Sigmoid colon (tissue), 7 donors: Measurements from ENCODE around the gene DGKI. TPM values are rescaled to one million over a fixed set of nuclear protein-coding genes. Genes with fewer than 3 reads are reported as not detected.

Source experiments
- DNase-seq: peaks from one replicate; pipeline ENCODE4 v3.0.0-alpha.2; 2019
- H3K27ac ChIP-seq, 4 donors: fragments of 200-600 bp; sonication (generic); one replicate each; pipeline ENCODE4 v1.5.1; 2016 to 2019; ENCODE audit warnings: mild to moderate bottlenecking in 1 of 4
- H3K27me3 ChIP-seq, 3 donors: fragments of 200-600 bp; sonication (generic); one replicate each; pipeline ENCODE4 v1.5.1; 2019; ENCODE audit warnings: mild to moderate bottlenecking in 1 of 3
- H3K36me3 ChIP-seq, 4 donors: fragments of 200-600 bp; sonication (generic); one replicate each; pipeline ENCODE4 v1.5.1; 2016 to 2019
- H3K4me1 ChIP-seq, 4 donors: fragments of 200-600 bp; sonication (generic); one replicate each; pipeline ENCODE4 v1.5.1; 2017 to 2019
- H3K4me3 ChIP-seq, 4 donors: fragments of 200-600 bp; sonication (generic); one replicate each; pipeline ENCODE4 v1.5.1; 2017 to 2019; ENCODE audit warnings: mild to moderate bottlenecking in 2 of 4, moderate library complexity in 1 of 4
- H3K9me3 ChIP-seq, 4 donors: fragments of 200-600 bp in 3 of 4; sonication (generic) in 3 of 4; one replicate each; pipeline versions ENCODE4 v1.5.1 to v1.6.1; 2013 to 2019
- EP300 ChIP-seq, 4 donors: sonication (generic); formaldehyde crosslinking; IDR thresholded peaks; one replicate each; pipeline ENCODE4 v1.6.1; 2017; ENCODE audit warnings: antibody characterized with exemption in 4 of 4
- POLR2A ChIP-seq, 2 donors: fragments of 450-650 bp; IDR thresholded peaks; one replicate each; pipeline ENCODE4 v1.6.1; 2016; ENCODE audit warnings: antibody characterized with exemption in 2 of 2, mild to moderate bottlenecking in 2 of 2, moderate library complexity in 2 of 2
- POLR2AphosphoS5 ChIP-seq, 4 donors: sonication (generic); formaldehyde crosslinking; IDR thresholded peaks; one replicate each; pipeline ENCODE4 v1.6.1; 2017; ENCODE audit warnings: antibody characterized with exemption in 4 of 4
- WGBS, 2 donors: extraction: QIAGEN DNeasy Blood & Tissue Kit; methylation state at CpG; one replicate each; pipeline ENCODE4 v1.1.7; 2013; 5-methylcytosine and 5-hydroxymethylcytosine counted together
- intact Hi-C: fragments of 100-400 bp; cut with DNase I; formaldehyde crosslinking; loops from one replicate; pipeline ENCODE4 v1.15.1; 2023
- polyA plus RNA-seq, 3 donors: library from polyadenylated mRNA; stranded (reverse); fragments of 200-250 nt; gene quantifications; one replicate each; pipeline ENCODE4 v1.2.3, GENCODE V29; 2013
- total RNA-seq, 4 donors: library from RNA; depleted of rRNA; stranded (reverse); fragments of >200 nt; gene quantifications; one replicate each; pipeline ENCODE4 v1.1.0, GENCODE V29; 2016
- TF ChIP-seq, protein P1 (sequence below), 4 experiments: fragments of 450-650 bp in 3 of 4; fragments of 200-600 bp in 1 of 4; IDR thresholded peaks; one replicate each; pipeline ENCODE4 v1.5.1; 2016 to 2019; ENCODE audit warnings: antibody characterized with exemption in 4 of 4, mild to moderate bottlenecking in 3 of 4, moderate library complexity in 2 of 4
- donor health status: healthy with polysubstance abuse.
- donor health status: Bipolar disorder and iron deficiency.
- donor health status: healthy.

Gene DGKI
- total and polyA plus RNA-seq, 7 donors, result 0.17 to 7.6 (median 1.0) TPM; not detected in 1

DNA sequence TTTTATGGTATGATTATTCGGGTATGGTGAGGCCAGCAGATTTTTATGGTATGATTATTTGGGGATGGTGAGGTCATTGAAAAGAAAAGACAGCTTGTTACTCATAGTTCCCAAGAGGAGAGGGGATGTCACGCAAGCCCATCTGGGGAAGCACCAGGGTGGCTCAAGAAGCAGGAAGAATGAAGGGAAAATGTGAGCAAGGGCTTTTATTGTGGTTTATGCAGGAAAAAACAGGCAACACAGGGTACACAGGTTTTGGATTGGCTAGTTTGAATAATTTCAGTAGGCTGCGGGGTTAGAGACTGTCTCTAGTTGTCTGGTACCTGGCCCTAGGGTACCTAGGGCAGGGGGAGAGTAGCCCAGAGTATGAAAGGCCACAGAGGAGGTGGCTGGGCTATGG lies 26.8 kb upstream of the DGKI start:
- no peak for TF ChIP-seq POLR2AphosphoS5 (IDR thresholded peaks at IDR 0.05)
- intact Hi-C loops, result no loop called here
- Histone ChIP-seq H3K4me3 (no peak overlapping the region), H3K27me3 (no peaks in the 10 kb centered on the region), H3K27ac (peak overlapping the region in 2 of 4 donors; percentile 39 to 56), H3K9me3 (no peaks in the 10 kb centered on the region), H3K4me1 (peaks cover 0 to 48% (median 39%) of the 10 kb centered on the region in 4 donors), H3K36me3 (peaks cover 0 to 26% (median 4%) of the 10 kb centered on the region in 4 donors)
- WGBS, 2 donors, result 66 to 84% methylated on average over 3 of the region's 3 CpGs
- no peak for DNase-seq

DNA sequence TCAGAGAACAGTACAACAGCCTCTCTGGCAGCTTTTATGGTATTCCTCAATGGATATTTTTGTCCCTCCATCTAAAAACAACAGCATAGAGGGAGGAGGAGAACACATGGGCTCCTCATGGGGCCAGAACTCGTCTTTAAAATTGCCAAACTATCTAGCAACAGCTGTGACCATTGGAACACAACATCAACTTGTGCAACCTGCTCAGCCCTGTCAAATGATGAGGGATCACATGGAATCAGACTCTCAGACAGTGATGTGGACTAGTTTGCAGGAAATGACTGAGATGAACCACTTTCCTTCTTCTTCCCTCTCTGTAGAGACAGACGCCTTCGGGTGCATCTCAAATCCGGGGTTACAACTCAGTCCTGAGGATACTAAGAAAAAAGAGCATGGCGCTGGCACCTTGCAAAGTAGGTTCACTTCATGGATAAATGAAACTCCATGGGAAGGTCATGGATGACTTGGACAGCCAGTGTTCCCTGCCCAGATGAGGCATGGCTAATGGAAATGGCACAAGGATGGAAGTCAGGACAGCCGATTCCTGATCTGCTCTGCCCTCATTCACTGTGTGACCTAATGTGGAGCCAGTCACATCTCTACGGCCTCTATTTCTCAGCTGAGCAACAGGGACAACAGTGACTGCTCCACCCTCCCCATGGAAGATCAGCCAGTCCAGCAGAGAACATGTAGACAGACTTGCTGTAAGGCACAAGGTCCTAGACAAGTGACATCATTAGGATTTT lies 24.6 kb upstream of the DGKI start:
- peaks cover 0 to 26% (median 17%) of the 10 kb centered on the region in 4 donors for H3K4me1 ChIP-seq
- no peaks in the 10 kb centered on the region for H3K27me3 ChIP-seq
- no peaks in the 10 kb centered on the region for H3K9me3 ChIP-seq
- intact Hi-C loops, result no loop called here
- 93 to 95% methylated on average over 7 of the region's 7 CpGs for WGBS, 2 donors
- TF ChIP-seq, protein P1, sequence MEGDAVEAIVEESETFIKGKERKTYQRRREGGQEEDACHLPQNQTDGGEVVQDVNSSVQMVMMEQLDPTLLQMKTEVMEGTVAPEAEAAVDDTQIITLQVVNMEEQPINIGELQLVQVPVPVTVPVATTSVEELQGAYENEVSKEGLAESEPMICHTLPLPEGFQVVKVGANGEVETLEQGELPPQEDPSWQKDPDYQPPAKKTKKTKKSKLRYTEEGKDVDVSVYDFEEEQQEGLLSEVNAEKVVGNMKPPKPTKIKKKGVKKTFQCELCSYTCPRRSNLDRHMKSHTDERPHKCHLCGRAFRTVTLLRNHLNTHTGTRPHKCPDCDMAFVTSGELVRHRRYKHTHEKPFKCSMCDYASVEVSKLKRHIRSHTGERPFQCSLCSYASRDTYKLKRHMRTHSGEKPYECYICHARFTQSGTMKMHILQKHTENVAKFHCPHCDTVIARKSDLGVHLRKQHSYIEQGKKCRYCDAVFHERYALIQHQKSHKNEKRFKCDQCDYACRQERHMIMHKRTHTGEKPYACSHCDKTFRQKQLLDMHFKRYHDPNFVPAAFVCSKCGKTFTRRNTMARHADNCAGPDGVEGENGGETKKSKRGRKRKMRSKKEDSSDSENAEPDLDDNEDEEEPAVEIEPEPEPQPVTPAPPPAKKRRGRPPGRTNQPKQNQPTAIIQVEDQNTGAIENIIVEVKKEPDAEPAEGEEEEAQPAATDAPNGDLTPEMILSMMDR (IDR thresholded peaks at IDR 0.05), result no peak
- TF ChIP-seq POLR2AphosphoS5 (IDR thresholded peaks at IDR 0.05), result peak in 2 of 4 donors; percentile 20 to 23
- peak overlapping the region in 2 of 4 donors; percentile 7 to 57 for H3K27ac ChIP-seq
- no peak for DNase-seq
- no peak overlapping the region for H3K4me3 ChIP-seq
- H3K36me3 ChIP-seq, result peaks cover 0 to 38% (median 14%) of the 10 kb centered on the region in 4 donors

DNA sequence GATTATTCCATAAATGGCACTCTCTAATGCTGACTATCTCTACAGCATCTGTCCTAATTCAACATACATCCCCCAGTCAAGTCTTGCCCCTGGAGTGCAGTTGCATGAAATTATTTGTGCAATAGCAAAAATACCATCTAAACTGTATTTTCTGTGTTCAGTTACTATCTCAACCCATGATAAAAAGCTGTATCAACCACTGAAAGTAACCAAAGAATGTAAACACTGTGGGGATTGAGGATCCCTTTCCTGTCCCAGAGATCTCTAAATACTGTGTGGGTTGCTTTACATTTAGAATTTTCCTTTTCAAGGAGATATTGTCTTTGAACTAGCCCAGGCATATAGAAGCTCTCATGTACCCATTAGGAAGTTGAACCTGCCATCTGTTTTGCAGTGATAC lies 23.9 kb upstream of the DGKI start:
- H3K9me3 ChIP-seq, result no peaks in the 10 kb centered on the region
- peaks cover 0 to 26% (median 16%) of the 10 kb centered on the region in 4 donors for H3K4me1 ChIP-seq
- peaks cover 0 to 44% (median 18%) of the 10 kb centered on the region in 4 donors for H3K36me3 ChIP-seq
- DNase-seq, result no peak
- peak overlapping the region in 2 of 4 donors; percentile 7 to 22 for H3K27ac ChIP-seq
- no peaks in the 10 kb centered on the region for H3K27me3 ChIP-seq
- TF ChIP-seq POLR2A (IDR thresholded peaks at IDR 0.05) (no peak), POLR2AphosphoS5 (IDR thresholded peaks at IDR 0.05) (no peak), EP300 (IDR thresholded peaks at IDR 0.05) (no peak)
- TF ChIP-seq, protein P1 (IDR thresholded peaks at IDR 0.05), result no peak
- H3K4me3 ChIP-seq, result no peak overlapping the region
- intact Hi-C loops, result no loop called here

DNA sequence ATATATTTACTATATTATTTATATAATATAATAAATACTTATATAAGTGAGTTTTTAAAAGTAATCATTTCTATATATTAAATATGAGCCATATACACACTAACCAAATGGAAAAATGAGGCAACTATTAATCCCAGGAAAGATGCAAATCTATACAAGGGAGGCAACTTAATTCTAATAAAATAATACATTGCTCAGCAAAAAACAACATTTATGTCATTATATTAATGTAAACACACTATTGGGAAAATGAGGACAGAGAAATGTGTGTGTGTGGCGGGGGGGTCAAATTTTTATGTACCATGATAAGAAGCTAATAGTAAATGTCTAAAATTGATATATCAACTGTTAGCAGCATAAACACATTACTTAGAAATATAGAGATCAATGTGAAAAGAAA lies 23.3 kb upstream of the DGKI start:
- no peak for DNase-seq
- H3K27ac ChIP-seq, result no peak overlapping the region
- peaks cover 0 to 50% (median 18%) of the 10 kb centered on the region in 4 donors for H3K36me3 ChIP-seq
- H3K9me3 ChIP-seq, result no peaks in the 10 kb centered on the region
- no peaks in the 10 kb centered on the region for H3K27me3 ChIP-seq
- no peak overlapping the region for H3K4me3 ChIP-seq
- WGBS, 2 donors, result 93 to 98% methylated on average over 1 of the region's 1 CpG
- TF ChIP-seq, protein P1 (IDR thresholded peaks at IDR 0.05), result no peak
- intact Hi-C loops, result no loop called here
- peaks cover 0 to 20% (median 12%) of the 10 kb centered on the region in 4 donors for H3K4me1 ChIP-seq

DNA sequence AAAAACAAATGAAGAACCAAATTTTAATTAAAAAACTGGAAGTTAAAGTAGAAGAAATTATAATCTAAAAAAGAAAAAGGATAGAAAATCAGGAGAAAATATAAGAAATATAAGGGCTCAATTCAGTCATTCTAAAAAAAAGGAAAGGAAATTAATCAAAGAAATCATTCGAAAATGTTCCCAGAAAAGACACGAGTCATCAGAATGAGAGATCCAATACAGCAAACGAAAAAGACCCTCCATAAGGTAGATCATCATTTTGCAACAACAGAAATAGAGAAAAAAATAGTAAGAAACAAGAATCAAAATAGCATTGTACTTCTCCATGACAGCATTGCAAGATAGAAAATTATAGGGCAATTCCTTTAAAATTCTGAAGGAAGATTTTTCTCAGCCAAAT lies 22.5 kb upstream of the DGKI start:
- Histone ChIP-seq H3K4me3 (no peak overlapping the region), H3K36me3 (peaks cover 0 to 54% (median 18%) of the 10 kb centered on the region in 4 donors), H3K9me3 (no peaks in the 10 kb centered on the region), H3K27me3 (no peaks in the 10 kb centered on the region), H3K4me1 (peaks cover 0 to 12% (median 4%) of the 10 kb centered on the region in 4 donors), H3K27ac (no peak overlapping the region)
- TF ChIP-seq POLR2AphosphoS5 (IDR thresholded peaks at IDR 0.05), result no peak
- TF ChIP-seq, protein P1 (IDR thresholded peaks at IDR 0.05), result no peak
- intact Hi-C loops, result no loop called here
- WGBS, 2 donors, result 93% methylated on average over 3 of the region's 3 CpGs
- DNase-seq, result no peak
